GM12865 (cell line): Measurements from ENCODE around the gene CDH4.

Experiments
- DNase-seq: peaks from one replicate; pipeline ENCODE4 v3.0.0; 2010; ENCODE audit warnings: low read depth
- H3K4me3 ChIP-seq: 2 replicates; pipeline ENCODE4 v1.5.1; 2011; ENCODE audit warnings: mild to moderate bottlenecking, low read depth, low read length, control low read depth
- CTCF ChIP-seq: IDR thresholded peaks from 2 replicates; pipeline ENCODE4 v1.5.1; 2011; ENCODE audit warnings: low read length, control low read depth, low read depth, inconsistent platforms; ENCODE audit not compliant: insufficient read depth; ENCODE audit errors: missing control alignments

Gene CDH4

DNA sequence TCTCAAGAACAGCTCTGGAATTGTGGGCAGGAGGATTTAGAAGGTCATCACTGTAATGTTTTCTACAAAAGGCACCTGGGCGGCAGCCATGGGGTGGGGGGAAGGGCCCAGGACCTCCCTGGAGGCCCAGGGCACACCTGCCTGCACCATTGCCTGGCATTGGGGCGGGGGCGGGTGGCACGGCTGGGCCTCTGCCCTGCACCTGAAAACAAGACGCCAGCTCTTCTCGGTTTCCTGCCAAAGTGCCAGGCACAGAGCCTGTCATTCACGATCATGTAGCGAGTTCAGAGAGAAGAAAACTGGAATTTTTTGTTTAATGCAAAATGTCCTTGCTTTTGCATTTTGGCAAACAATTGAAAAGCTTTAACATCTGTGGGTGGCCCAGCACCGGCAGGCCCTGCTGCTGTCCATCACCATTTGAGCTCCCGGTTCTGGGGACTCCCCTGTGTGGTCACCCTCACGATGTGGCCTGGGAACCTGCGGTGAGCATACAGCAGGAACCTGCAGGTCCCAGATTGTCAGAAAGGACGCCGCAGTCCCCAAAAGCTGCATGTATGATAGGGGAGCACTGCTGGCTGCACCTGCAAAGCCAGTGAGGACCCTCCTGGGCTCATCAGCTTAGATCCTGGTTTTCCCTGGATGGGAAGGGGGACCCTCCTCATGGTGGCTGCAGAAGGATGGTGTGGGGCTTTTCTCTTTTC, 262.9 kb downstream of the CDH4 start:
- no peak overlapping the region for H3K4me3 ChIP-seq
- DNase-seq, result no peak
- TF ChIP-seq CTCF, result no peak

- H3K4me3 ChIP-seq, result no peak overlapping the region
- no peak for DNase-seq
- TF ChIP-seq CTCF, result no peak
Observed at GRCh38 chr20:61515922-61516321, 263.9 kb downstream of the CDH4 start.

- DNase-seq, result no peak
- TF ChIP-seq CTCF, result no peak
- H3K4me3 ChIP-seq, result no peak overlapping the region
Observed at GRCh38 chr20:61516346-61517208, 264.5 kb downstream of the CDH4 start.

DNA sequence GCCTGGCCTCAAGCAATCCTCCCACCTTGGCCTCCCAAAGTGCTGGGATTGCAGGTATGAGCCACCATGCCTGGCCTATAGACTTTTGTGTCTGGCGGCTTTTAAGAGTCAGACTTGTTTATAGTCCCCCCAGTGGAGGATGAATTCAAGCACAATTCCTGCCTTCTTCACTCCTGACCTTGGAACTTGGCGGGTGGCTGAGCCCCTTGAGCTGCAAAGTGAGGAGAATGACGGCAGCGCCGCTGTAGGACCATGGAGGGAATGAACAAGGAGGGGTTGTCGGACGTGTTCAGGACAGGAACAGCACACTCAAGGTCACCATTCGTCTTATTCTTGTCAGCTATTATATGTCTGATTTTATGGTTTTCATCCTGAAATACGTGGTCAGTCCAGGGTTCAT, 265.4 kb downstream of the CDH4 start:
- DNase-seq, result no peak
- no peak overlapping the region for H3K4me3 ChIP-seq
- no peak for TF ChIP-seq CTCF

DNA sequence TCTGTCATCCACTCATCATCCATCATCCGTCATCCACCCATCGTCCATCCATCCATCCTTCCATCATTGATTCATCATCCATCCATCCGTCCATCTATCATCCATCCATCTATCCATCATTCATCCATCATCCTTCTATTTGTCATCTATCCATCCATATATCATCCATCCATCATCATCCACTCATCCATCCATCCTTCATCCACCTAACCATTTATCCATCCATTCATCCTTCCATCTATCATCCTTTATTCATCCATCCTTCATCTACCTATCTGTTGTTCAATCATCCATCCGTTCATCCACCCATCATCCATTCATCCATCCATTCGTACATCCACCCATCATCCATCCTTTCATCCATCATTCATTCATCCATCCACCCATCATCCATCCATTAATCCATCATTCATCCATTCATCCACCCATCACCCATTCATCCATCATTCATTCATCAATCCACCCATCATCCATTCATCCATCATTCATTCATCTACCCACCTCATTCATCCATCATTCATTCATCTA, 266.4 kb downstream of the CDH4 start:
- TF ChIP-seq CTCF, result no peak
- DNase-seq, result no peak
- no peak overlapping the region for H3K4me3 ChIP-seq

GRCh38 chr20:61519488-61519887, 267.4 kb downstream of the CDH4 start:
- TF ChIP-seq CTCF, result no peak
- H3K4me3 ChIP-seq, result no peak overlapping the region
- no peak for DNase-seq
